NCI-H1694 treated with DMSO at 0.1 percent for 48 hours (cell line): ENCODE data around the gene FUZ.

Experiments used
- DNase-seq: peaks from one replicate; lab custom pipeline; 2025; lab: John Stamatoyannopoulos, UW

The FUZ gene, protein sequence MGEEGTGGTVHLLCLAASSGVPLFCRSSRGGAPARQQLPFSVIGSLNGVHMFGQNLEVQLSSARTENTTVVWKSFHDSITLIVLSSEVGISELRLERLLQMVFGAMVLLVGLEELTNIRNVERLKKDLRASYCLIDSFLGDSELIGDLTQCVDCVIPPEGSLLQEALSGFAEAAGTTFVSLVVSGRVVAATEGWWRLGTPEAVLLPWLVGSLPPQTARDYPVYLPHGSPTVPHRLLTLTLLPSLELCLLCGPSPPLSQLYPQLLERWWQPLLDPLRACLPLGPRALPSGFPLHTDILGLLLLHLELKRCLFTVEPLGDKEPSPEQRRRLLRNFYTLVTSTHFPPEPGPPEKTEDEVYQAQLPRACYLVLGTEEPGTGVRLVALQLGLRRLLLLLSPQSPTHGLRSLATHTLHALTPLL

DNA sequence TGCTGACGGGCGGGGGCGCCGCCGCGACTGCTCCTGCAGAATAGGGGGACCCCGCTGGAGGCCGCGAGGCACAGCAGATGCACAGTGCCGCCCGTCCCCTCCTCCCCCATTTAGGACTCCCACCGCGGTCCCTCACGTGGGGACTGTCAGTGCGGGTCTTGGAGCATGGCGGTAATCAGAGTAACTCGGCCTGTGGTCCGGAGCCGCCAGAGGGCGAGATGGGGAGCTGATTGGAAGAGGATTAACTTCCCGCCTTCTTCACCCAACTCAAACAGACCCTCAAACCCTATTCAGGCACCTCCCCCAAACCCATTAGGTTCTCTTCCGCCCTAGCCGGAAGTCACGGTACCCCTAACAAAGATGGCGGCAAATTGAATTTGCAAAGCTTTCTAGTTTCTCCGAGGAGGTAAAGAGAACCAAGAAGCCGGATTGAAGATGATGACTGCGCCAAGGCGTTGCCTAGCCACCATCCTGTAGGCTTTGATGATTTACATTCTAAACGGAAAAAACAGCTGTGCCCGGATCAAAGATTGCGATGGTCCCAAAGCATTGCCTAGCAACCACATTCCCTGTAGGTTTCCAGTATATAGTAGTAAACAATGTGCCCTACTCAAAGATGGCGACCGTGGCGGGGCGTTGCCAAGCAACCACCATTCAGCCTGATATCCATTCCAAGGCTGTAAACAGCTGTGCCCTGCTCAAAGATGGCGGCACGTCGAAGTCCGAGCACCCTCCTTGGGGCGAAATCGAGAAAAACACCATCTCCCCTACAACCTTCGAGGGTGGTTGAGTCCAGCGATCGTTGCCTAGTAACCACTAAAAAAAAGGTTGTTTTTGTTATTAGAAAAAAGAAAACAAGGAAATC, at the start of gene FUZ:
TSS of gene FUZ (minus strand) at position 296 of the 865 bp plus-strand sequence. CDS start at position 110, 186 bp downstream.
- DNase-seq, result peak; percentile 97

DNA sequence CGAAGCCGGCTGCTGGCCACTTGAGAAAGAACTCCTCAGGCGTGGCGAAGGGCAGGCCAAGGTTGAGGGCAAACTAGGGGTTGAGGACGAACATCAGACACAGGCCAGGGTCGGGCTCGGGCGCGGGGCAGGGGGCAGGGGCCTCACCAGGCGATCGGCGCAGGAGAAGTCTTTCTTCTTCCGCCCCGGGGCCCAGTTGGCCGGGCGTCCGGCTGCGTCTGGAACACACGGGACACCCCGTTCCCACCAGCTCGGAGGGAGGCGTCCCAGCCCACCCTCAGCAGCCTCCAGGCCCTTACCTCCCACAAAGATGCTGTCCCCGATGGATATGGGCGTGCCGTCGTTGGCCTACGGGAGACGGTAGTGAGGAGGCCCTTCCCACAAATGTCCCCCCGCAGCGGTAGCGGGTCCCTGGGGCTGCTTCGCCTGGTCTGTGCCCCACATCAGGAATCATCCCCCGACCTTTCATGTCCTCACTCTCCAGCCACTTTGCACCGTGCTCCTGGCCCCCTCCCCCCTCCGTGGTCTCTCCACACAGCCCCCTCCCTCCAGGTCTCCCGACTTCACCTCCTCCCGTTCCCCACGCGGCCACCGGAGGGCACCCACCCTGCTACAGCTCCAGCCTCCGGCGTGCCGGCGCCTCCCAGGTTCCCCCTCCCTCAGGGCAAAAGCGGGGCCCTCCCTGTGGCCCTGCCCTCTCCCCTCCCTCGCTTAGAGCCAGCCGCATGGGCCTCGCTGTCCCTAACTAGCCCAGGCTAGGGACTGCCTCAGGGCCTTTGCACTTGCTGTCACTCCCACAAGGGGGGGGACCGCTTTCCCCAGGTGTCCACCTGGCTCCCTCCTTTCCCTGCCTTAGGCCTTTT, 49.5 kb upstream of the FUZ start:
- no peak for DNase-seq

DNA sequence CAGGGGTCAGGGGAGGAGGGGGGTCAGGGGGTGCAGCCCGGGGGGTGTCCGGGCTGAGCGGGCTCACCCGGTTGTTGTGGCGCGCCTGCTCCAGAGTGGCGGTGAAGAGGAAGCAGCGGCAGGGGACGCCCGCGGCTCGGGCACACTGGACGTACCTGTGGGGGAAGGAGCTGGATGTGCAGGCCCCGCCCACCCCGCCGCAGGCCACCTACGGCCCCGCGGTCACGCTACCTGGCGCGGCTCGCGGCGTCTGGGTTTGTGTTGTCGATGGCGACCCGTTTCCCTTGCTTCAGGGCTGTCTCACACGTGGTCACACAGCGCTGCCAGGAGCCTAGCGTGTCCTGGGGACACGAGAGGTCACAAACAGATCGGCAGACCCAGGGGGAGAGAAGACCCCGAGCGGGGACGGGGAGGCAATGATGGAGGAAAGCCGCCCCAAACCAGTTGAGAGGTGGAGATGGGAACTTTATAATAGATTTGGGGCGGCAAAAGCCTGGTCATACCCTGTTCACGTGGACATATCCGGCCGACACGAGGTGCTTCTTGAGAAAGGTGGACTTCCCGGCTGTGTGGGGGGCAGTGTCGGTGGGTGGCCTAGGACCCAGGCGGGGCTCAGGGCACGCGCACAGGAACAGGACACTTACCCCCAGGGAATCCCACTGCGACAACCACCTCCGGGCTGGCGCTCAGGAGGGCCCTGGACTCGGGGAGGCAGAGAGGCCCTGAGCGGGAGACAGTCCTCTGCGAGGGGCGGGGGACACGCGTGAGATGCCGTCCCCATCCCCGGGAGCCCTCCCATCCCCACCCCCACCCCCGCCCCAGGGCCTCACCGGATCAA, 48.7 kb upstream of the FUZ start:
- no peak for DNase-seq

DNA sequence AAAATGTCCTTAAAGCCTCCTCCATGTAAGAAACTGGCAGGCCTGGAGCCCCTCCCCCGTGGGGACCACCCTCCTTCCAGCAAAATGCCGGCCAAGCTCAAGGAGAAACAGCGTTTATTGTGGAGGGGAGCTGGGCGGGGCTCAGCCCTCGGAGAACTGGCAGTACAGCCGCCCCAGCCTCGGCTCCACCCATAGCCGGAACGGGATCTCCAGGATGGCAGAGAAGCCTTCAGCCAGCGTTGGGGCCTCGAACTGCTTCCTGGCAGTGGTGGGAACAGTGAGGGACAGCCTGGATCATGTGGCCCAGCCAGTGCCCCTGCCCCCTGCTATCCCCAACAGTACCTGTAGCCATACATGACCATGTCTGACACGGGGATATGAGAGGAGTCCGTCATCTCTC, 48.0 kb upstream of the FUZ start:
- no peak for DNase-seq

DNA sequence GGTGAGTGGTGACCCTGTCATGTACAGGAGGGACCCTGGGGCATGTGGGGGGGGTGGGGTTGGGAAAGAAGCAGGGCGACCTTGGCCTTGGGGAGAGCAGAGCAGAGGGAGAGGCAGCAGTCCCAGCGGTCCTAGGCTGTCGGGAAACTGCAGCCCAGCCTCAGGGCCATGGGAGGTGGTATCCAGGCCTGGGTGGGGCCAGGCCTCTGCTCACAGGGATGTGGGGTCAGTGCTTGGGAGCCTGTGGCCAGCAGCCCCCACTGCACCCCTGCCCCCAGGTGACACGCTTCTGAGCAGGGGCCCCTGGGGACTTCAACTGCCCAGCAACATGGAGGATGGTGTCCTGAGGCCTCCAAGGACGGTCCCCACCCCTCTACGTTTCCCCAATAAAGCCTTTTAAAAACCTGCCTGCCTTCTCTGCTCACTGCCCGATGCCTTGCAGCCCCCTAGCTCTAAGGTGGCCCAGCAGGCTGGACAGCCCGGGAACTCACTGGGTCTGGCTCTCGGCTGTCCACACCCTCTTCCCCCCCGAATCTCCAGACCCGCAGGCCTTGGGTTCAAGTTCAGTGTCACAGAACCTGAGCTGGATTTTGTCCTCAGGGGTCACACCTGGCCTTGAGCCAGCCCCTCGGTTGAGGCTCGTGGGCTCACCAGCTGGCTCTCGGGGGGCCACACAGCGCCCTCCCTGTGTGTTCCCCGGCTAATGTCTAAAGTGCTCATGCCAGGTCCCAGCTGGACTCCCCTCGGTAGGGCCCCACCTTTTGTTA, 47.4 kb upstream of the FUZ start:
- DNase-seq, result no peak

DNA sequence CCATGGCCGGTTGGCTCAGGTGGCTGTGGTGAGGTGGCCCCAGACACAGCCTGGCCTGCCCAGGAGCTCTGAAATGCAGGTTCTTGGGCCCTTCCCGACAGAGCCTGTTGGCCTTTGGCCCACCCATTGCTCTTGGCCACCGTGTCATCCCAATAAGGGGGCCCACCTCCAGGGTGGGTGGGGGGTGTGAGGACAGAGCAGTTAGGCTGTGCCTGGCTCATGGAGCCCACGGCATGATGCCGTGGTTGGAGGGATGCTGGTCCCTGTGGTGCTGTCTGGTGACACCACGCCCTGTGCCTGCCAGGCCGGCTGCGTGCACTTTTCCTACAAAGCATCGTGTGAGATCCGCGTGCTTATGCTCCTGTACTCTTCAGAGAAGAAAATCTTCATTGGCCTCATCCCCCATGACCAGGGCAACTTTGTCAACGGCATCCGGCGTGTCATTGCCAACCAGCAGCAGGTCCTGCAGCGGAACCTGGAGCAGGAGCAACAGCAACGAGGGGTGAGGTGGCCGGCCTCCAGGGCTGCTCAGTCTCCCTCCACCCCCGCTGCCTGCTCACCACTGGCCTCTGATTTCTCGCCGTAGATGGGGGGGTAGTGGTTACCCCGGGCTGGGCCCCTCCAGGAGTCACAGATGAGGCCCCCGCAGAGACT, 46.7 kb upstream of the FUZ start:
- no peak for DNase-seq

DNA sequence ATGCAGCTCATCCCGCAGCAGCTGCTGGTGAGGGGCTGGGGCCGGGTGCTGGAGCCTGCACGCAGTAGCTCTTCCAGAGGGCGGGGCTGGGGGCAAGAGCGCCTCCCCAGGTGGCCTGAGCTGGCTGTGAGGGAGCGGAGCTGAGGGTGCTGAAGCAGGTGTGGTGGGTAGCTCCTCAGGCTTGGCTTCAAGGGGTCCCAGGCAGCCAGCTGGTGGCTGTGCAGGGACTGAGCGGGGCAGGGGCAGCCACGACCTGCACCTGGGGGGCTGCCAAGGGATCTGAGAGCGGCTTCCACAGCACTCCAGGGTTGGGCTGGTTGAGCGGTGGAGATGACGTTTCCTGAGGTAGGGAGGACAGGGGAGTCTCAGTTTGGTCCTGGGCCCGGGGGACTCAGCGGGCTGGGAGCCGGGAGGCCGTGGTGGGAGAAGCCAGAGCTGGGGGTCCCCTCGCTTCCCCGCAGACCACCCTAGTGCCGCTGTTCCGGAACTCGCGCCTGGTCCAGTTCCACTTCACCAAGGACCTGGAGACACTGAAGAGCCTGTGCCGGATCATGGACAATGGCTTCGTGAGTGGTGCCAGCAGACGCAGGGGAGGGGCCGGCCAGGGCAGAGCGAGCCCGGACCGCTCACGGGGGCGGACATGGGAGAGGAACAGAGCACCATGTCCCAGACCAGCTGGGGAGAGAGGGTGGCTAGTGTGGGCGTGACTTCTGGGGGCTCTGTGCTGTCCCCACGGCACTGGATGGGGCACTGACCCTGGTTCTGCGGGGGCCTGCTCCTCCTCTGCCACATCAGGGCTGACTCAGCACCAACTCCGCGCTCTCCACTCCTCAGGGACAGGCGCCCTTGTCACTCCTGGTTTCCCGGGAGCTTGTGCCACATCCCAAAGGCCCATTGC, 45.2 kb upstream of the FUZ start:
- DNase-seq, result no peak

DNA sequence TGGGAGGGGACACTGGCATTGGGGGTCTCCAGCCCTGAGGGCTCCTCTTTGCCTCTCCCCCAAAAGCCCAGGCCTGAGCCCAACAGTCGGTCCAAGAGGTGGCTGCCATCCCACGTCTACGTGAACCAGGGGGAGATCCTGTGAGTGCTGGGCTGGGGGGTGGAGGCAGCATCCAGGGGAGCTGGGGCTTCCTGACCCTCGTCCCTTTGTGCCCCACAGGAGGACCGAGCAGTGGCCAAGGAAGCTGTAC, 44.7 kb upstream of the FUZ start:
- DNase-seq, result no peak

DNA sequence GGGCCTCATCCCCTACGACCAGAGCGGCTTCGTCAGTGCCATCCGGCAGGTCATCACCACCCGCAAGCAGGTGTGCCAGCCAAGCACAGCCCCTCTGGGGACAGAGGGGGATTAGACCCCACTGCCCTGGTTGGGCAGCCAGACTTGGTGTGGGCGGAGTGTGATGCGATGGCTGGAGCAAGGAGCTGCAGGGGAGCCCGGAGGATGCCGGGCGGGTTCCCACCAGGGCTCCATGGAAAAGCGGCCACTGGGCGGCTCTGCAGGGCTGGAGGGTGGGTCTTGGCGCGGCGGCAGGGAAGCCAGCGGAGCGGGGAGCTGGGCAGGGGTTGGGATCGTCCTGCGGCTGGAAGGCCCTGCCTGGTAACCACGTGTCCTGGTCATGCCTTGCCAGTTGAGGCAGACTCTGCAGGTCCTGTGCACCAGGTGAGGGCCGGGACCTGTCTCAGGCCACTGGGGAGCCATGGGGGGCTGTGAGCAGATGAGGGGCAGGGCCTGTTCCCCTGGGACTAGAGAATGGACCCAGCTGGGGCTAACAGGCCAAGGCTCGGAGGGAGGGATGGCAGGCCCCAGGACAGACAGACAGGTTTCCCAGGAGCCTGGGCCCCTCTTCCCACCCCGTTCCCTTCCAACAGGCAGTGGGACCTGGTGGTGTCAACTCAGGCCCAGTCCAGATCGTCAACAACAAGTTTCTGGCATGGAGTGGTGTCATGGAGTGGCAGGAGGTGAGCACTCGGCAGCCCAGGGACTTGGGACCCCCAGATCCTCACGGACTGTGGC, 44.2 kb upstream of the FUZ start:
- no peak for DNase-seq

DNA sequence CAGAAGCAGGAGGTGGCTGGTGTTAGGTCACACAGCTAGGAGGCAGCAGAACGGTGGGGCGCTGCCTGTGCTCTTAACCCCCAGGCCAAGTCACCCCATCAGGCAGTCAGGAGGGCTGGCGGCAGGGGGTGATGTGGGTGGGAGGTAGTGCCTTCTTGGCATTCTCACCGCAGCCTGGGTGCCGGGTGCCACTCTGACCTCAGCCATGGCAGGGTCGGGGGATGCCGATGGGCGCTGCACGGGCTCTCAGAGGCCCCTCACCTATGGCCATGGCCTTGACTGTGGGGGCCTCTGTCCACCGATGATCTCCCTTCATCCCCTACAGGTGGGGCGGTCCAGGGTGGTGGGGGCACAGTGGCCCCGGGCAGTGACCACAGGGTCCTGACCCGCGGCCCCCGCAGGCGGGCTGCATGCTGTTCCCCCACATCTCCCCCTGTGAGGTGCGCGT, 43.5 kb upstream of the FUZ start:
- DNase-seq, result no peak

DNA sequence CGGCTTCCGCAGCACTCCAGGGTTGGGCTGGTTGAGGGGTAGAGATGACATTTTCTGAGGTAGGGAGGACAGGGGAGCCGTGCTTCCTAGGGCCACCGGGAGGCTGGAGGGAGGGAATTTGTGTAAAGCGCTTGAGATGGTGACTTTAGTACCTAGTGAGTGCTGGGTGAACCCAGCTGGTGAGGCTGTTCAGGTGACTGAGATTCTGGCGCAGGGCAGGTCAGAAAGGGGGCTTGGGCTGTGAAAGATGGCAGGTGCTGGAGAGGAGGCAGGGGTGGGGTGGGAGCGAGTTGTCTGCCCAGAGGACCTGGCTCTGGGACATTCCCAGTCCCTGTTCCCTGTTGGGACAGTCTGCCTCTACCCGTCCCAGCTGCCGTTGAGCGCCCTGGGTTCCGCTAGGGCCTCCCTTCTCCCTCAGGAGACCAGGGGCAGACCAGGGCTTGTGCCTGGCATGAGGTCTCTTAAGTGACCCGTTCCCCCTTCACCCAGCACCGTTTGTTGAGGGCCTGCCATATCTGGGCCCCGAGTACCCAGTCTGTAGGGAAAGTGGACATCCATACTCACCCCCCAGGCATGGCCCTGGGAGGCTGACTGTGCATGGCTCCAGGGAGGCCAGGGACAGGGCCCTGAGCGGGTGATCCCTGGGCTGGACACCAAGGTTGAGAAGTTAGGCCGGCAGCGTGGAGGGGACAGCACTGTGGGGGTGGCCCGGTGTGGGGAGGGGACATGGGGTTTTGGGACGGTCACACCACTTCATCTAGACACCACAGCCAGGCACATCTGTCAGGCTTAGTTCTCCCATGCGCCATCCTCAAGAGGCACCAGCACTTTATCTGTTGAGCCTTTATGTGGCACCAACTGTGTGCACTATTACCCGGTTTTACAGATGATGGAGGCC, 42.8 kb upstream of the FUZ start:
- DNase-seq, result no peak

DNA sequence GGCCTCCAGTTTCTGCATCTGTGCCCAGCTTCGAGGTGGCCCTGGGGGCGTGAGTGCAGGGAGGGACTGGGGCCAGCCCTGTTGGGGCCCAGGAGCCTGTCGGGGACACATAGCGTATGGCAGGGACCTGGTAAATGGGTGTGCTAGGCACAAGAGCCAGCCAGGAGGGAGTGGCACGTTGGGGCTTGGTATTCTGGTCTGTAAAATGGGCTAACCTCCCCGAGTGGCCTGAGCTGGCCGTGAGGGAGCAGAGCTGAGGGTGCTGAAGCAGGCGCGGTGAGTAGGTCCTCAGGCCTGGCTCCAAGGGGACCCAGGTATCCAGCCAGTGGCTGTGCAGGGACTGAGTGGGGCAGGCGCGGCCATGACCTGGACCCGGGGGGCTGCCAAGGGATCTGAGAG, 42.2 kb upstream of the FUZ start:
- no peak for DNase-seq

DNA sequence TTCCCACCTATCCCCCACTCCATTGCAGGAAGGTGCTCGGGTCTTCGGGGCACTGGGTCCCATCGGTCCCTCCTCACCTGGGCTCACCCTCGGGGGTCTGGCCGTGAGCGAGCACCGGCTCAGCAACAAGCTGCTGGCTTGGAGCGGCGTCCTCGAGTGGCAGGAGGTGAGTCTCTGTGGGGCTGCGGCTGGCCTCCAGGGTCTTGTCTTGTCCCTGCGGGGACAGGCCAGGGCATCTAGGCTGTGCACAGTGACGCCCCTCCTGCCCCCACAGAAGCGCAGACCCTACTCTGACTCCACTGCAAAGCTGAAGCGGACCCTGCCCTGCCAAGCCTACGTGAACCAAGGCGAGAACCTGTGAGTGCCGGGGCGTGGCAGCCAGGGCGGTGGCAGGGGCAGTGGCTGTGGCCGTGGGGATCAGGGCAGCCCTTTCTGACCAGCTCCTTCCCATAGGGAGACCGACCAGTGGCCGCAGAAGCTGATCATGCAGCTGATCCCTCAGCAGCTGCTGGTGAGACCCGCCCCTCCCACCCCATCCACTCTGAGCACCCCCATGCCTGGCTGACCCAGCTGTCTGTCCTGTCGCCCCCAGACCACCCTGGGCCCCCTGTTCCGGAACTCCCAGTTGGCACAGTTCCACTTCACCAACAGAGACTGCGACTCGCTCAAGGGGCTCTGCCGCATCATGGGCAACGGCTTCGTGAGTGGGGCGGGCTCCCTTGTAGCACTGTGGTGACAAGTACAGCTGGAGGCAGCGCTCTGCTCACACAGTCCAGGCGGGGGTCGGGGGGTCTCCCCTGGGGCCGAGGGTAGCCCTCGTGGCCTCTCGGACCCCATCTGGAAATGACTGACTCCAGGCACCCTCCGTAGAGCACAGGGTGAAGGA, 41.5 kb upstream of the FUZ start:
- DNase-seq, result no peak

DNA sequence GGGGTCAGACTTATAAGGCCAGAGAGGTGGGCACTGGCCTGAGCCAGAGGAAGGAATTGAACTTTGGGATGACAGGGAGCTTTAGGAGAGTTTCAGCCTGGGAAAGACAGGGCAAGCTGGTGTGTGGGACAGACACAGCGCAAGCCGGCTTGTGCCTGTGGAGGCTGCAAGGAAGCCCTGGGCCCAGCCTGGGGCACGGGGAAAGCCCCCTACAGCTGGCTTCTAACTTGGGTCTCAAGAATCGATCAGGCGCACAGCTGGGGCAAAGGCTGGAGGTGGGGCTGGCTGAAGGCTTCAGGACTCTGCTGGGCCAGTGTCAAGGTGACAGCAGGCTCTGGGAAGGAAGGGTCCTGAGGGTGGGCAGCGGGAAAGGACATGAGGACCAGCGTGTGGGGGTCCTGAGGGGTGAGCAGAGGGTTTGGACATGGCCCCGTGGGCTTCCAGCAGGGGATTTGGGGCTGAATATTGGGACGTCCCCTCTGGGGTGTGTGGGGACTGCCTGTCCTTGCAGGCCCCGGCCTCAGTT, 40.8 kb upstream of the FUZ start:
- no peak for DNase-seq

DNA sequence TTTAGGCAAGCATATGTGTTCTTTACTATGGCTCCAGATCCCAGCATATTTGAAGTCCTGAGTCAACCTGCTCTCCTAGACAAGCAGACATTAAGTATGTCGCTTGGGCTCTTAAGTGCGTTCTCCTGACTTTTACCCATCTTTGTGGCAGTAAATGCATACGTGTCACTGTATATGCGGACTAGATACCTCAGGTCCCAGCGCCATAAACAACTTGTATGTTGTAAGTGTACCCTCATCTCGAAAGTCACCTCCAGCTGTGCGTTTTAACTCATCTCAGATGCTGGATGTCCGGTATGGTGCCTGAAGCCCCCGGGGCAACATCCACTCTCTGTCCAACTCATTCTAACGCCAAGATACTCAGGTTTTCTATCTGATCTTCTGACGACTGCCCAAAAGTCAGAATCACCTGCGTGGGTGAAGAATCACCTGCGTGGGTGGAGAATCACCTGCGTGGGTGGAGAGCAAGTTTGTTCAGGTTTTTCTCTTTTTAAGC, 39.6 kb upstream of the FUZ start:
- DNase-seq, result no peak
